Measurements from ENCODE around the gene HUNK. TPM values are rescaled to one million over a fixed set of nuclear protein-coding genes. Genes with fewer than 3 reads are reported as not detected.

HUNK gene
- total and polyA plus RNA-seq, 2 experiments from 2014 or later: 1.6 to 5.1 TPM

DNA sequence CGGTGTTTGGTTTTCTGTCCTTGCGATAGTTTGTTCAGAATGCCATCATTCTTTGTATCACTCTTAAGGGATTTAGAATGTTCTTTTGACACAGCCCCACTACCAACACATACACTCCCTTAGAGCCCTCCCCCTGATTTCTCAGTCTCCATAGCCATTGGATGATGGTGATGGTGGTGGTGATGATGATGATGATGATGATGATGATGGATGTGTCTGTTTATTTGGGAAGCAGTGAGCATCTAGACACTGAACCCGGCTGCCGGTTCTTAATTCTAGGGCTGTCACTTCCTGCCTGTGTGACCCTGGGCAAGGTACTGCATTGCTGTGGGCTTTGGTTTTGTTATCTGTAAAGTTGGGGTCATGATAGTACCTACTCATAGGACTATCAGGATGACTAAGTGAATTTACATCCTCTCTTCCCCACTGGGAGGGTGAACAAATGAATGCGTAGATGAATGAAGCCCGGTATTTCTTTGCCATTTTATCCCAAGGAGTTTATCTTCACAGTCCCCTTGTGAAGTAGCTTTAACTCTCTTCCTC lies 100.7 kb downstream of the HUNK start (continued):
- TF ChIP-seq, protein P1, sequence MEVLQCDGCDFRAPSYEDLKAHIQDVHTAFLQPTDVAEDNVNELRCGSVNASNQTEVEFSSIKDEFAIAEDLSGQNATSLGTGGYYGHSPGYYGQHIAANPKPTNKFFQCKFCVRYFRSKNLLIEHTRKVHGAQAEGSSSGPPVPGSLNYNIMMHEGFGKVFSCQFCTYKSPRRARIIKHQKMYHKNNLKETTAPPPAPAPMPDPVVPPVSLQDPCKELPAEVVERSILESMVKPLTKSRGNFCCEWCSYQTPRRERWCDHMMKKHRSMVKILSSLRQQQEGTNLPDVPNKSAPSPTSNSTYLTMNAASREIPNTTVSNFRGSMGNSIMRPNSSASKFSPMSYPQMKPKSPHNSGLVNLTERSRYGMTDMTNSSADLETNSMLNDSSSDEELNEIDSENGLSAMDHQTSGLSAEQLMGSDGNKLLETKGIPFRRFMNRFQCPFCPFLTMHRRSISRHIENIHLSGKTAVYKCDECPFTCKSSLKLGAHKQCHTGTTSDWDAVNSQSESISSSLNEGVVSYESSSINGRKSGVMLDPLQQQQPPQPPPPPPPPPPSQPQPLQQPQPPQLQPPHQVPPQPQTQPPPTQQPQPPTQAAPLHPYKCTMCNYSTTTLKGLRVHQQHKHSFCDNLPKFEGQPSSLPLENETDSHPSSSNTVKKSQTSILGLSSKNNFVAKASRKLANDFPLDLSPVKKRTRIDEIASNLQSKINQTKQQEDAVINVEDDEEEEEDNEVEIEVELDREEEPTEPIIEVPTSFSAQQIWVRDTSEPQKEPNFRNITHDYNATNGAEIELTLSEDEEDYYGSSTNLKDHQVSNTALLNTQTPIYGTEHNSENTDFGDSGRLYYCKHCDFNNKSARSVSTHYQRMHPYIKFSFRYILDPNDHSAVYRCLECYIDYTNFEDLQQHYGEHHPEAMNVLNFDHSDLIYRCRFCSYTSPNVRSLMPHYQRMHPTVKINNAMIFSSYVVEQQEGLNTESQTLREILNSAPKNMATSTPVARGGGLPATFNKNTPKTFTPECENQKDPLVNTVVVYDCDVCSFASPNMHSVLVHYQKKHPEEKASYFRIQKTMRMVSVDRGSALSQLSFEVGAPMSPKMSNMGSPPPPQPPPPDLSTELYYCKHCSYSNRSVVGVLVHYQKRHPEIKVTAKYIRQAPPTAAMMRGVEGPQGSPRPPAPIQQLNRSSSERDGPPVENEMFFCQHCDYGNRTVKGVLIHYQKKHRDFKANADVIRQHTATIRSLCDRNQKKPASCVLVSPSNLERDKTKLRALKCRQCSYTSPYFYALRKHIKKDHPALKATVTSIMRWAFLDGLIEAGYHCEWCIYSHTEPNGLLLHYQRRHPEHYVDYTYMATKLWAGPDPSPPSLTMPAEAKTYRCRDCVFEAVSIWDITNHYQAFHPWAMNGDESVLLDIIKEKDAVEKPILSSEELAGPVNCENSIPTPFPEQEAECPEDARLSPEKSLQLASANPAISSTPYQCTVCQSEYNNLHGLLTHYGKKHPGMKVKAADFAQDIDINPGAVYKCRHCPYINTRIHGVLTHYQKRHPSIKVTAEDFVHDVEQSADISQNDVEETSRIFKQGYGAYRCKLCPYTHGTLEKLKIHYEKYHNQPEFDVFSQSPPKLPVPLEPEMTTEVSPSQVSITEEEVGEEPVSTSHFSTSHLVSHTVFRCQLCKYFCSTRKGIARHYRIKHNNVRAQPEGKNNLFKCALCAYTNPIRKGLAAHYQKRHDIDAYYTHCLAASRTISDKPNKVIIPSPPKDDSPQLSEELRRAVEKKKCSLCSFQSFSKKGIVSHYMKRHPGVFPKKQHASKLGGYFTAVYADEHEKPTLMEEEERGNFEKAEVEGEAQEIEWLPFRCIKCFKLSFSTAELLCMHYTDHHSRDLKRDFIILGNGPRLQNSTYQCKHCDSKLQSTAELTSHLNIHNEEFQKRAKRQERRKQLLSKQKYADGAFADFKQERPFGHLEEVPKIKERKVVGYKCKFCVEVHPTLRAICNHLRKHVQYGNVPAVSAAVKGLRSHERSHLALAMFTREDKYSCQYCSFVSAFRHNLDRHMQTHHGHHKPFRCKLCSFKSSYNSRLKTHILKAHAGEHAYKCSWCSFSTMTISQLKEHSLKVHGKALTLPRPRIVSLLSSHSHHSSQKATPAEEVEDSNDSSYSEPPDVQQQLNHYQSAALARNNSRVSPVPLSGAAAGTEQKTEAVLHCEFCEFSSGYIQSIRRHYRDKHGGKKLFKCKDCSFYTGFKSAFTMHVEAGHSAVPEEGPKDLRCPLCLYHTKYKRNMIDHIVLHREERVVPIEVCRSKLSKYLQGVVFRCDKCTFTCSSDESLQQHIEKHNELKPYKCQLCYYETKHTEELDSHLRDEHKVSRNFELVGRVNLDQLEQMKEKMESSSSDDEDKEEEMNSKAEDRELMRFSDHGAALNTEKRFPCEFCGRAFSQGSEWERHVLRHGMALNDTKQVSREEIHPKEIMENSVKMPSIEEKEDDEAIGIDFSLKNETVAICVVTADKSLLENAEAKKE (CRISPR knock-in tag; IDR thresholded peaks at IDR 0.05): no peak
- TF ChIP-seq ZNF331 (CRISPR knock-in tag; IDR thresholded peaks at IDR 0.05; ENCODE audit: low read depth): no peak
- TF ChIP-seq NANOG (IDR thresholded peaks at IDR 0.05; ENCODE audit: borderline replicate concordance): no peak
- no peak for TF ChIP-seq EZH2phosphoT487 (IDR thresholded peaks at IDR 0.05; ENCODE audit: unreplicated experiment)
- TF ChIP-seq EZH2 (IDR thresholded peaks at IDR 0.05; ENCODE audit: low read depth, unreplicated experiment): no peak
- no peak for TF ChIP-seq CREB1 (CRISPR knock-in tag; IDR thresholded peaks at IDR 0.05; ENCODE audit: low read depth)

DNA sequence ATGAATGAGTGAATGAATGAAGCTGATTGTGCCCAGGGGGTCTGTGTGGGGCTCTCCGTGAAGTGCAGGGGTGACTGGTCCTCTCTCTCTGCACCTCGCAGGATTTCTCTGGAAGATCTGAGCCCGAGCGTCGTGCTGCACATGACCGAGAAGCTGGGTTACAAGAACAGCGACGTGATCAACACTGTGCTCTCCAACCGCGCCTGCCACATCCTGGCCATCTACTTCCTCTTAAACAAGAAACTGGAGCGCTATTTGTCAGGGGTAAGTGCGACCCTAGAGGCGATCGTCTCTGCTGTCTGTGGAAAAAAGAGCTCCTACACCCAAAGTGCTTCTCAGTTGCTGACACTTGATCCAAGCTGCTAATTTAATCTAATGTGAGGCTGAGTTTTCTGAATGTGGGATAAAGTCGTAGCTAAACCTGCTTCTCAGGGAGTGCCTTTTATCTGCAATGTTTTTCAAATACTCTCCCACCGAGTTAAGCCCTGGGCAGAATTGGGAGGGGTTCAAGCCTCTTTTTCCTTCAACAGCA lies 101.7 kb downstream of the HUNK start:
- Mint-ChIP-seq H3K4me1 (peaks cover 10% of the 10 kb centered on the region), H3K27ac (no peak overlapping the region), H3K9me3 (no peaks in the 10 kb centered on the region), H3K4me3 (no peak overlapping the region), H3K36me3 (ENCODE audit: low read depth) (no peaks in the 10 kb centered on the region), H3K27me3 (ENCODE audit: insufficient read depth, low read depth, poor library complexity) (peaks cover 2% of the 10 kb centered on the region)
- Histone ChIP-seq H3K27ac (ENCODE audit: low read depth) (no peak overlapping the region), H3K9me2 (ENCODE audit: insufficient read depth) (no peaks in the 10 kb centered on the region), H4K20me1 (replicated peaks; ENCODE audit: insufficient read depth) (no peaks in the 10 kb centered on the region), H3K4me2 (no peak overlapping the region), H3K79me2 (replicated peaks; ENCODE audit: insufficient read depth) (no peaks in the 10 kb centered on the region), H3K4me1 (ENCODE audit: insufficient read depth) (no peaks in the 10 kb centered on the region), H2AFZ (no peak overlapping the region), H3K27me3 (ENCODE audit: insufficient read depth) (no peaks in the 10 kb centered on the region), H3K4me3 (no peak overlapping the region), H3K36me3 (ENCODE audit: insufficient read depth) (no peaks in the 10 kb centered on the region), H3F3A (replicated peaks; ENCODE audit: low read depth) (no peaks in the 10 kb centered on the region)
- TF ChIP-seq EZH2 (IDR thresholded peaks at IDR 0.05; ENCODE audit: low read depth, unreplicated experiment) (no peak), ZNF331 (CRISPR knock-in tag; IDR thresholded peaks at IDR 0.05; ENCODE audit: low read depth) (no peak), CTCF (conservative IDR thresholded peaks at IDR 0.05; ENCODE audit: low read depth in 2 of 2) (no peak), POLR2AphosphoS5 (IDR thresholded peaks at IDR 0.05; ENCODE audit: low read depth) (no peak), CREB1 (CRISPR knock-in tag; IDR thresholded peaks at IDR 0.05; ENCODE audit: low read depth) (no peak)
- TF ChIP-seq, protein P2, sequence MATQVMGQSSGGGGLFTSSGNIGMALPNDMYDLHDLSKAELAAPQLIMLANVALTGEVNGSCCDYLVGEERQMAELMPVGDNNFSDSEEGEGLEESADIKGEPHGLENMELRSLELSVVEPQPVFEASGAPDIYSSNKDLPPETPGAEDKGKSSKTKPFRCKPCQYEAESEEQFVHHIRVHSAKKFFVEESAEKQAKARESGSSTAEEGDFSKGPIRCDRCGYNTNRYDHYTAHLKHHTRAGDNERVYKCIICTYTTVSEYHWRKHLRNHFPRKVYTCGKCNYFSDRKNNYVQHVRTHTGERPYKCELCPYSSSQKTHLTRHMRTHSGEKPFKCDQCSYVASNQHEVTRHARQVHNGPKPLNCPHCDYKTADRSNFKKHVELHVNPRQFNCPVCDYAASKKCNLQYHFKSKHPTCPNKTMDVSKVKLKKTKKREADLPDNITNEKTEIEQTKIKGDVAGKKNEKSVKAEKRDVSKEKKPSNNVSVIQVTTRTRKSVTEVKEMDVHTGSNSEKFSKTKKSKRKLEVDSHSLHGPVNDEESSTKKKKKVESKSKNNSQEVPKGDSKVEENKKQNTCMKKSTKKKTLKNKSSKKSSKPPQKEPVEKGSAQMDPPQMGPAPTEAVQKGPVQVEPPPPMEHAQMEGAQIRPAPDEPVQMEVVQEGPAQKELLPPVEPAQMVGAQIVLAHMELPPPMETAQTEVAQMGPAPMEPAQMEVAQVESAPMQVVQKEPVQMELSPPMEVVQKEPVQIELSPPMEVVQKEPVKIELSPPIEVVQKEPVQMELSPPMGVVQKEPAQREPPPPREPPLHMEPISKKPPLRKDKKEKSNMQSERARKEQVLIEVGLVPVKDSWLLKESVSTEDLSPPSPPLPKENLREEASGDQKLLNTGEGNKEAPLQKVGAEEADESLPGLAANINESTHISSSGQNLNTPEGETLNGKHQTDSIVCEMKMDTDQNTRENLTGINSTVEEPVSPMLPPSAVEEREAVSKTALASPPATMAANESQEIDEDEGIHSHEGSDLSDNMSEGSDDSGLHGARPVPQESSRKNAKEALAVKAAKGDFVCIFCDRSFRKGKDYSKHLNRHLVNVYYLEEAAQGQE (IDR thresholded peaks at IDR 0.05; ENCODE audit: unreplicated experiment): no peak
- DNase-seq (ENCODE audit: low spot score): peak; percentile 36
- ATAC-seq: peak; percentile 78
